DMS53 treated with DMSO at 0.1 percent for 48 hours (cell line): ENCODE measurements around the gene CCNC.
A peak's percentile ranks its signal among the peaks of the same experiment; 100 is the strongest.
"Not testable (repeated sequence)": the region's sequence is repeated elsewhere in the genome, so short reads cannot be mapped to it uniquely, and the experiment has no call there.

ENCODE experiments used
- DNase-seq: peaks from one replicate; lab custom pipeline; 2025; ENCODE audit not compliant: unreplicated experiment; lab: John Stamatoyannopoulos, UW

Gene CCNC

GRCh38 chr6:99603421-99604165, 35.1 kb upstream of the CCNC start:
- no peak for DNase-seq

- DNase-seq, result no peak
Measured at GRCh38 chr6:99602520-99603420, 34.3 kb upstream of the CCNC start.

- DNase-seq, result not testable (repeated sequence)
Measured at GRCh38 chr6:99594696-99595095, 26.2 kb upstream of the CCNC start.

- no peak for DNase-seq
Measured at GRCh38 chr6:99592900-99593299, 24.4 kb upstream of the CCNC start.

DNA sequence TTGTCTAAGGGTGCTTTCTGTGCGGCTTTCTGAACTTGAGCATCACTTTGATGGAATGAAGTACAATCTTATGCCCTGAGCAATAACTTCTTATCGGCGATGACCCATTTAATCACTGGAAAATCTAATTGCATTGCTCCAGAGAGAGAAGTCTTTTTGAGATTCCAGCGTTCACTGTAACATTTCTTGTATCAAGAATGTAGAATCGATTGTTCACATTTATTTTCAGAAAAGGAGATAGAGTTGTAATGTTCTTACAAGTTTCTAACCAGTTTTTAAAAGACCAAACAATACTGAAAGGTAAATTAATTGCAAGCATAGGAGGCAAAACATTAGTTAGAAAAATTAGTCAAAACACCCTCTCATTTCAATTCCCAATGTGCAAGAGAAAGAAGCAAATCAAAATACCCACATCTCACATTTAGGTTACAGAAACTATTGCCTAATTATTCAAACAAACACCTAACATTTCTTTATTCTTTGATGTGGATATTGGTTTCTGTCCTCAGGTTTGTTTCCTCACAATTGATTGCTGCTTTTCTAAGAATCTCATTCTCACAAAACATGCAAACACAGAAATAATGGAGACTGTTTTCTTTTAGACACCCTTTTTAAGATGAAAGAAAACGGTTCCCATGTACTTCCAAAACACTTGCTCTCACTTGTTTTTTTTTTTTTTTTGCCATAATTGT, 23.4 kb upstream of the CCNC start:
- no peak for DNase-seq

GRCh38 chr6:99590728-99591672, 22.5 kb upstream of the CCNC start:
- no peak for DNase-seq

DNA sequence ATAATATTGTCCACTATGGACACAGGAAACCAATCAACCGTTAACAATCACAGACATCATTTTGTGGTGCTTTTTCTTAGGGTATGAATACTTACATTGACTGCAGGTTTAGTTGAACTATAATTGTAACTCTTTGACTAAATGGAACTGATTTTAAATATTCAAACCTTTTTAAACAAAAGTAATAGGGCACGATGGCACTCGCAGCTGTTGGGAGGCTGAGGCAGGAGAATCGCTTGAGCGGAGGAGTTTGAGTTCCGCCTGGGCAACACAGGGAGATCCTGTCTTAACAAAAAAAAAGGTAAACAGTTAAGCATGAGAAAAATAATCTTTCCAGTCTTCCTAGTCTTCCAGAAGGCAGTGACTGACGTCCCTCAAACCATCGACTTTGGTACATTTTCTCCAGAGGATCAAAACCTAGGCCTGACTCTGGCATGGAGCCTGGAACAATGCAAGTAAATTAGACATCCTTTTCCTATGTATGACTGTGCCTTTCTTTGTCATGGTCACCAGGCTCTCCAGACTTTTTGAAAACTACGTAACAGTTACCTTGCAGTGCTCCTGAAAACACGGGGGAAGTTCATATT, 21.5 kb upstream of the CCNC start:
- DNase-seq, result no peak

GRCh38 chr6:99589290-99589672, 20.8 kb upstream of the CCNC start:
- DNase-seq, result no peak

DNA sequence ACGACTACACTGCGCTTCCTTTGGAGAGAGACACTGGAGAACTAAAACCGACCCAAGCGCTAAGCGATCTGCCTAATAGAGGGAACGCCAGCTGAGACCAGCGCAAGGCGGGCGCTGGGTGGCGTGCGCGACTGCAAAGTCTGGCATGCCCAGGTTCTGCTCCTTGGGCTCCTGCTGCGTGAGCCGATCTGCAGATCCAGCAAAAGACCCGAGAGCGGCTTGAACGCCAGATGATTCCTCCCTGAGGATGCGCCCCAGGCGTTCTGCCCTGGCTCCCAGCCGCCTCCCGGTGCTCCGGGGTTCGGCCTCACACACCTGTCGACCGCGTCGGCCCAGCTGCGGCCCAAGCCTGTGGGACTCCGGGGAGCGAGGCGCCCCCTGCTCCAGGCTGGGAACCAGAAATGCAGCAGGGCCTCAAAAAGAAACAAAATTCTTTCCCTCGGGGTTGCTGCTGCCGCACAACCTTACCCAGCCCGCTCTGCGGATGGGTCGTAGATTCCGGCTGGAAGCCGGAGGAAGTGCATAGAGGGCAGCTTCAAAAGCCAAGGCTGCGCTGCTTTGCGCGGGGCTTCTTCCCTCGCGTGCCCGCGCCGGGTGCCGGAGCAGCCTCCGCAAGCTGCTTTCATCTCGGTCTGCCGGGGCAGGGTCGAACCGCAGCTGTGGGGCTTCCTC, 20.3 kb upstream of the CCNC start:
- peak; percentile 67 for DNase-seq

DNA sequence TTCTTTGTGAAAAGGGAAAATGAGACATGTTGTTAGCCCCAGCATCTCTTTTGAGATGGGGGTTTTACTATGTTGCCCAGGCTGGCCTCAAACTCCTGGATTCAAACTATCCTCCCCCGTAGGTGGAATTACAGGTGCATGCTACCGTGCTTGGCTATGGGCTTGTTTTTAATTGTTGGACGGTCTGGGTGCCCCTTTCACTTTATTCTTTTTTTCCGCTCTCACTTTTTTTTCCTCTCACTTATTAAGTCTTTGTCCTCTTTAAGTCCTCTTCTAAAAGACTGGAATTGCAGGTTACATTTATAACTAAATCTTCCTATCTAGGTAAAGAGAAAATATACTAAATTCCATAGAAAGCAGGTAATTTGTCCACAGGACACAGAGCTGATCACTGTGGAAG, 19.3 kb upstream of the CCNC start:
- DNase-seq, result no peak

DNA sequence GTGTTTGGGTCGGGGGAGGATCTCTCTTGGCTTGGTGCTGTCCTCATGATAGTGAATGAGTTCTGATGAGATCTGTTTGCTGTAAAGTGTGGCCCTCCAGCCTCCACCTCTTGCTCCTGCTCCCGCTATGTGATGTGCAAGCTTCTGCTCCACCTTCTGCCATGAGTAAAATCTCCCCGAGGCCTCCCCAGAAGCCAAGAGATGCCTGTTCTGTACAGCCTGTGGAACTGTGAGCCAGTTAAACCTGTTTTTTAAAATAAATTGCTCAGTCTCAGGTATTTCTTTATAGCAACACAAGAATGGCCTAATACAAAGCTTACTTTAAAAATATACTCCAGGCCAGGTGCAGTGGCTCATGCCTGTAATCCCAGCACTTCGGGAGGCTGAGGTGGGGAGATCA, 11.3 kb upstream of the CCNC start:
- DNase-seq, result no peak

GRCh38 chr6:99575544-99576227, 7.2 kb upstream of the CCNC start:
- DNase-seq, result no peak

GRCh38 chr6:99573980-99574617, 5.6 kb upstream of the CCNC start:
- DNase-seq, result no peak

DNA sequence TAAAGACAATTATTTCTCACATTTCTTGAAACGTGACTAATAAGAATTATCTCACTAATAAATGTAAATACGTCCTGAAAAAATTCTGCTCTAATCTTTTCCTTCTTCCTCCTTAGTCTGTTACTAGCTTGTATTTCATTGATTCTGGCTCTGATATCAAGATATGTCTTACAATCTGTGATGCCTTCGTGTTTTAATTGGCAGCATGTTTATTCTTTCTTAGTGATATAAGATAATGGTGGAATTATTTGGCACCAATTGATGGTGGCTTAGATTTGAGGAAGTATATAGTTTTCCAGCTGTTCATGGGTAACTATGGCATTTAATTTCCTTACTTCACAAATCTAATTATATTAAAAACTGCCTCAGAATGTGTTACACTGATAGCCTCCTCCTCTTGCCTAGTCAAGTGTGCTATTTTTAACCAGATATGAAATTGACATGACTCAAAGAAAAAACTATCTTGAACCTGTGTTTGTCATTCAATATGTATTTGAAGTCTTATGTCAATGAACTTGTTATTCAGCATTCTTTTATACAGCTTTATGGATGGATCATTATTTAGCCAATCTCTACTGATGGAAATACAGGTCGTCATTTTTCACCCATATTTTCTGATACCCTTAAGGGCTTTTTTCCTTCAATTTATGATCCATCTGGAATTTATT, 5.3 kb downstream of the CCNC start:
- DNase-seq, result no peak

GRCh38 chr6:99560668-99561067, 7.8 kb downstream of the CCNC start:
- DNase-seq, result no peak

GRCh38 chr6:99559057-99559456, 9.4 kb downstream of the CCNC start:
- DNase-seq, result no peak

- DNase-seq, result no peak
Measured at GRCh38 chr6:99553888-99554287, 14.6 kb downstream of the CCNC start.
